H1 (cell line): ENCODE results near the gene CMTM5.
A peak's percentile ranks its signal among the peaks of the same experiment; 100 is the strongest.

Source experiments
- BRCA1 ChIP-seq: IDR thresholded peaks from 2 replicates; pipeline ENCODE4 v1.6.1; 2012; ENCODE audit warnings: low read depth, low read length, improper control_type of control experiment
- CREB1 ChIP-seq: IDR thresholded peaks from 2 replicates; pipeline ENCODE4 v1.6.1; 2012; ENCODE audit warnings: inconsistent platforms
- CTCF ChIP-seq, 3 experiments: IDR thresholded peaks; 1 replicate in 2 of 3; 2 replicates in 1 of 3; pipeline versions ENCODE4 v1.5.1 to v1.6.1; 2011; ENCODE audit warnings: low read length in 3 of 3, mild to moderate bottlenecking in 3 of 3, inconsistent platforms in 2 of 3, low read depth in 1 of 3, moderate library complexity in 1 of 3; ENCODE audit not compliant: insufficient read depth in 1 of 3; ENCODE audit errors: control extremely low read depth in 1 of 3
- EP300 ChIP-seq, 2 experiments: IDR thresholded peaks; 1 replicate in 1 of 2; 2 replicates in 1 of 2; pipeline ENCODE4 v1.6.1; 2011 to 2012; ENCODE audit warnings: low read depth in 2 of 2, low read length in 2 of 2, mild to moderate bottlenecking in 2 of 2, borderline replicate concordance in 1 of 2, inconsistent platforms in 1 of 2, moderate library complexity in 1 of 2
- MAX ChIP-seq: IDR thresholded peaks from 2 replicates; pipeline ENCODE4 v1.6.1; 2012; ENCODE audit warnings: inconsistent platforms
- POLR2A ChIP-seq, 2 experiments: IDR thresholded peaks; 1 replicate in 1 of 2; 2 replicates in 1 of 2; pipeline ENCODE4 v1.6.1; 2011; ENCODE audit warnings: low read depth in 2 of 2, low read length in 2 of 2, mild to moderate bottlenecking in 2 of 2; ENCODE audit errors: control extremely low read depth in 1 of 2
- POLR2AphosphoS5 ChIP-seq: IDR thresholded peaks from 2 replicates; pipeline ENCODE4 v1.6.1; 2011; ENCODE audit warnings: low read depth, low read length
- RFX5 ChIP-seq: IDR thresholded peaks from 2 replicates; pipeline ENCODE4 v1.6.1; 2011; ENCODE audit warnings: low read depth, low read length, improper control_type of control experiment, borderline replicate concordance
- RNF2 ChIP-seq: fragments of 200-900, 300-1000 bp; sonication (generic); IDR thresholded peaks from 2 replicates; pipeline ENCODE4 v1.7.1; 2016; ENCODE audit warnings: borderline replicate concordance, low read depth, mild to moderate bottlenecking, antibody characterized with exemption, low read length; ENCODE audit not compliant: poor library complexity, severe bottlenecking; ENCODE audit errors: missing control alignments
- TAF1 ChIP-seq: IDR thresholded peaks from 2 replicates; pipeline ENCODE4 v1.6.1; 2011; ENCODE audit warnings: mild to moderate bottlenecking, low read depth, low read length
- TAF7 ChIP-seq: optimal IDR thresholded peaks from 2 replicates; pipeline ENCODE3; 2011; ENCODE audit warnings: low read depth, mild to moderate bottlenecking, inconsistent platforms, low read length, moderate library complexity, borderline replicate concordance

GRCh38 chr14:23327947-23328744 is 48.7 kb upstream of the CMTM5 start:
- TF ChIP-seq EP300 (IDR thresholded peaks at IDR 0.05; ENCODE audit: borderline replicate concordance in 1 of 2, low read depth in 2 of 2, low read length in 2 of 2) = no peak
- peak in 2 of 3 experiments; percentile 82 to 89; a peak in 3 of 4 replicates for TF ChIP-seq CTCF (IDR thresholded peaks at IDR 0.05; ENCODE audit: control extremely low read depth in 1 of 3, insufficient read depth in 1 of 3, low read depth in 1 of 3, low read length in 3 of 3)
- TF ChIP-seq CREB1 = no peak
- TF ChIP-seq POLR2AphosphoS5 = no peak
- TF ChIP-seq BRCA1 = no peak
- no peak for TF ChIP-seq MAX
- TF ChIP-seq RNF2 = no peak
- TF ChIP-seq TAF1 = no peak
- TF ChIP-seq RFX5 = no peak
- TF ChIP-seq POLR2A (IDR thresholded peaks at IDR 0.05; ENCODE audit: control extremely low read depth in 1 of 2, low read depth in 2 of 2, low read length in 2 of 2) = no peak; a peak in 1 of 3 replicates
- no peak for TF ChIP-seq TAF7
